Stimulated activated CD4-positive, alpha-beta T cell treated with anti-CD3 and anti-CD28 coated beads, Interleukin-15, amount 100 ng/mL, for 24 hours (primary cell): ENCODE results near the gene FAM20B.
"Not testable (repeated sequence)": the region's sequence is repeated elsewhere in the genome, so short reads cannot be mapped to it uniquely, and the experiment has no call there.

ENCODE experiments used
- DNase-seq: peaks from one replicate; pipeline ENCODE4 v3.0.0-alpha.2; 2020

FAM20B gene

DNA sequence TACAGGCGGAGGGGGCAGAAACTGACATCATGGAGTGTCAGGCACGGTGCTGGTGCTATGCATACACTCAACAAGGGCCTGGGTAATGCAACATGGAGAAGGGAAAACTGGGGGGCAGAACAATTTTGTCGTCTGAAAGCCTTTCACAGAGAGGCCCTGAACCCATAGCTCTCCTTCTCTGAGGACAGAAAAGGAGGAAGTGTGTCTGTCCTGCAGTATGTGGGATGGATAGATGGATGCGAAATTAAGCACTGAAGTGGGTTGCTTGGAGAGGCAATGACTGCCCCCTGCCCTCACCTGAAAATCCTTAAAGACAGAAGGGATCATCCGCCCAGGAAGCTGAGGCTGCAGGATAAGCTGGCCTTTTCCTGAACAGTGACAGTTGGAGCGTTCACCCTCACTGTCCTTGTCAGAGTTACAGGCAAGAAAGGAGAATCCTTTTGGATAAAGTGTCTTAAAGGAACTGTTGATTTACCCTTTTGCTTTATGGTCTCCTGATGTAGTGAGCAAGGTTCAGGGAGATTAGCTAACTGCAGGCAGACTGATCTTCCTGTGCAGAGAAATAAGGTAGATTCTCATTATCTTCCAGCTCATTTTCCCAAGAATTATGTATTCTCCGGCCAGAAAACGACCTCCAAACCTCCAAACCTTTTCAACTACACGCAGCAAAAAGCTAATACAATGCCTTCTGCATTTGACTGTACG lies 1.6 kb upstream of the FAM20B start:
- no peak for DNase-seq

DNA sequence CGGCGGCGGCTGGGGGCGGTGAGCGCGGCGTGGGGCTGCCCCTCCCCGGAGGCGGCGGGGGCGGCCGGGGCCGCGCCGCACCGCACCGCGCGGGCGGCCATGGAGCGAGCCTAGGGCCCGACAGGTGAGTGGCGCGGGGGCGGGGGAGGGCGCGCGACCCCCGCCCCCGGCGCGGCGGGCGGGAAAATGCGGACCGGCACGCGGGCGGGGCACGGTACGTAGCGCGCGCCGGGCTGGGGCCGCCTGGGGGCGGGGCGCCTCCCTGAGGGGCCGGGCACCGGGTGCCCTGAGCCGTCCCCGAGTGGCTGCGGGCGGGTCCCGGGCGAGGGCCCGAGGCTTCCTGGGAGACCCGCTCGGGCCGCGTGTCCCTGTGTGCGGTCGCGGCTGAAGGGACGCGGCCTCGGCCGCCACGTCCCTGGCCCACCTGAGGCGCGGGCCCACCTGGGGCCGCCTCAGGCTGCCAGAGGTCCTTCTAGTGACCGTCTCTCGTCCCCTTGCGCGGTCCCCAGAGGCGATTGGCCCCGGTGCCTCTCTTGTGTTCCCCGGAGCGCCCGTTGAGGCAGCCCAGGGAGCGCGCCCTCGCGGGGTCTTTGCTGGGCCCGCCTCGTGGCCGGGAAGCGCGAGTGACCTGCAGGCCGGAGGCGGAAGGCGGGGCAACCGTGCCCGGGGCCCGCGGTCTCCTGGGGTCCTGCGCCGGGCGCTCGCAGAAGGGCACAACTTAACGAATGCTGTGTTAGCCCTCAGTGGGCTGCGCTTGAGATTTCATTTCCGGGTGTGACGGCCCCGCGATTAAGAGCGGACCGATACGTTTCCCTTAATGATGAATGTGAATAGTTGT lies 500 bp downstream of the FAM20B start:
- peak; percentile 83 for DNase-seq

DNA sequence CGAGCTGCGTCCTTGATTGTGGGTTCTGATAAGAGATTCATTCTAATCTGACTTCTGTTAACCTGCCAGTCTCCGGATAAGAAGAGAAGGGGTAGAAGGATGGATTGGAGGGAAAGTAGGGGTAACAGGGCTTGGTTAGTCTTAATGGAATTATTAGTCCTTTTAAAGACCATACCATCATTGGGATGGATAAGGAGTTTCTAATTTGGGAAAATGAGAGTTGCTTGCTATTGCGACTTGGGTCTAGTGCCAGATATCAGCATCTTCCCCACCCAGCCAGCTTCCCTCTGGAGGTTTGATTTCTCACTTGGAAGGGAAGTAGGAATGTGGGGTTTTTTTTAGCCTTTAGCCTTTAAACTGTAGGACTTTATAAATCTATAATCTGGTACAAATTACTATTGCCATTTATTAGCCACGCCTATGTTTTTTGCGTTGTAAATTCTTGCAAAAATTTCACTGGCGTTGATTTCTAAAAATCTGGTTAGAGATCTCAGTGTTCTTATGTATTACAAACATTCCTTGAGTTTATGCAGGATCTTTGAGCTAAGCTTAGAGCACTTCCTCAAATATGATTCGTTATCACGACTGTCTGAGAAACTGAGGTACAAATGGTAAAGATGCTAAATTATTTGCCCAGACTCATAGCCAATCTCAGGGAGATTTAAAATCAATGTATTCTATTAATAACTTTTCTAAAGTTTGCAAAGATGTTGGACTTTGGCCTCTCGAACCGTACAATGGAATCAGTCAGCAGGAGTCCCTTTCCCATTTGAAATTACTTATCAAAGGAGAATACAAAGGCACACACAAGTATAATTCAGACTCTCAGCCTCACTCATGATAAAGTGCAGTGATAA lies 1.3 kb downstream of the FAM20B start:
- DNase-seq = no peak

DNA sequence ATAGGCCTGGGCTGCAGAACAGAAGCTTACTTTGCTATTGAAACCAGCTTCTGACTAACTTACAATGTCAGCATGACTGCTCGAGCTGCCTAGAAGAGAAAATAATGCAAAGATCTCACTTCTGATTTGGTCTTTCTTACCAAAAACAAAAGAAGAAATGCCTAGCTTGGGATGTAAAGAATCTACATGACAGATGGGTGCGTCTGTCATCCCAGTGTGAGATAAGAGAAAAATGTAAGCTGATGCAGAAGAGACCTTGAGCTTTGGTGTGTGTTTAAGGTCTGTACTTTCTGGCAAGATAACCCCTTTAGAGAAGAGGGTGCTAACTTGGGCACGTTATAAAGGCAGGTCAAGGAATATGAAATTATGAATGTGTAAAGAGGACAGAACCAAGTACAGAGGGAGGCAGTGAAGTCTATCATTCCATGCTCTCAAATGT lies 3.6 kb downstream of the FAM20B start:
- DNase-seq = no peak

DNA sequence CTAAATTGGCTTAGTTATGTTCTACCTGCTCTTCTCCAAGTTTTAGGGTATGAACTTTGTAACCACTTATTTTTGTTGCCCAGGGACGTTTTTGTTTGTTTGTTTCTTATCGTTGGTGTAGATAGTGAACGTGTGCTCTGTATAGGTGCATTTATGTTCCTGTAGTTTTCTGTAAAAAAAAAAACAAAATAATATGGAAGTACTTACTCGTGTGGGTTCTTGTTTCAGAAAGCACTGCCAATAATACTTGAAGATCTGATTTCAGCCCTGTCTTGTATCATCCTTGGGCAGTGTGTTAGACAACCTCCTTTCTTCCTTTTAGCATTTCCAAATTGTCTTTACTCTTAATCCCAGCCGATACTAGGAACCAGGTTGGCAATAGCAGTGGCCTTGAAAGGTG lies 4.4 kb downstream of the FAM20B start:
- no peak for DNase-seq

DNA sequence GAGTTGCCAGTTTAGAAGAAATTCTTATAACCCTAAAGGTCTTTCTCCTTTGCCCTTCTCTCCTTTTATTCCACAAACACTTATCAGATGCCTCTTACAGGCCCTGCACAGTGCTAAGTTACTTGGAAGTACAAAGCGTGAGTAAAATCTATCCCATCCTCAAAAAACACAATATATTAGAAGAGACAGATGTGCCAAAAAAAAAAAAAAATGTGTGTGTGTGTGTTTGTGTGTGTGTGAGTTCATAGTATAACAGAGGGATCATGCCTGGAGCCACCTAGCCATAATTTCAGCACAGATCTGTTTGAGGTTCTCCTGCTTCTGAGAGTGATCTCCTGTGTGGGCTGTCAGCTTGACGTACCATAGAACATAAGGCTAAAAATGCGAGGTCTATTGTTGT lies 5.0 kb downstream of the FAM20B start:
- DNase-seq = no peak

DNA sequence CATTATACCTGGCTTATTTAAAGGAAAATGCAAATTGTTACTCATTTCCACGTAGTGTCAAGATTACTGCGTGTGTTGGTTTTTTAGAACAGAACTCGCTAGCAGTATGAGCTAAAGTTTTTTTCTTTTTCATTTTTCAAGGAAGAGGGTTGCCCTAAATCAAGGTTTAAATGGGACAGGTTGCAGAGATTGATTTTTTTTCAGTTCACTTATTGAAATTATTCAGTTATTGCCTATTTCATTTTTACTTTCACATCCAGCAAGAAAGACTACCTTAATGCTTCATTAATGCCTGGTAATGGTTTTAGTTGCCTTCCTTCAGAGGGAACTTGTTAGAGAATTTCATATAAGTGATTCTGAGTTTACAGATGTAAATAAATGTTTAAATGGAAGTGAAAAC lies 5.6 kb downstream of the FAM20B start:
- DNase-seq = no peak

DNA sequence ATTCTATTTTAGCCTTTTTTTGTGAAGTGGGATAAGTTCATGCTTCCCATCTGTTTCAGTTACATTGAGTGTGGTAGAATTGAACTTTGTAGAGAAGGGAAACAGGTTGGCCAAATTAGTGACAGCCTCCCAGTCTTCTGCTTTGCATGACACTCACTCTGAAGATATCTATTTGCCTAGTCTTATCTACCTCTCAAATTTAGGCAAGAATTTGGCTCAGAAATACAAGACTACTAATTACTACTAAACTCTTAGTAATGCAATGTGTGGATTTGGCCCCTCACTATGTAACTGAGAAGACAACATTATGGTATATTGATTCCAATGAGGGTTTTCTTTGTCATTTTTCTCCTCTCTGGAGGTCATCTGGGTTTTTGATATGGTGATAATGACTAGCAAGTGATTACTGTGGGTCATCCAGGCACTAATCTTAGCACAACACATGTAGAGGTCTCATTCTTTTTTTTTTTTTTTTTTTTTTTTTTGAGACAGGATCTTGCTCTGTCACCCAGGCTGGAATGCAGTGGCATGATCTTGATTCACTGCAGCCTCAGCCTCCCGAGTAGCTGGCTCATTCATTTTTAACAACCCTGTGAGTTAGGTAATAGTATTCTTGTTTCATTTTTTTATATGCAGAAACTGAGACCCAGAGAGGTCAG lies 6.3 kb downstream of the FAM20B start:
- DNase-seq = no peak

DNA sequence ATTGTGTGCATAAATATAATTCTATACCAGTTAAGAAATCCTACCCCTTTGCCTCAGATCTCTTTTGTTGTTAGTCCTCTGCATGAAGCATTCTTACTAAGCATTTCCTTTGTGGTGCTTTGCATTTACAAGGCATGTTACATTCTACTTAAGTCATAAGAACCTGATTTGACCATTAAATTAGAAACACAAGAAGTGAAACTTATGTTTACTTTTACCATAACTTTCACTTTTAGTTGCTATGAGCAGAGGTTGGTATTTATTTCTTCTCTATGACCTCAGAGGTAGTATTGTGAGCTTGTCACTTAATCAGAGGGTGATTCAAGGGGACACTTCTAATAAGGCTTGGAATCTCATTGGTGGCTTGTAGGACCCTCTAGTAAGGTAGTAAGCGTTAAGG lies 9.0 kb downstream of the FAM20B start:
- no peak for DNase-seq

DNA sequence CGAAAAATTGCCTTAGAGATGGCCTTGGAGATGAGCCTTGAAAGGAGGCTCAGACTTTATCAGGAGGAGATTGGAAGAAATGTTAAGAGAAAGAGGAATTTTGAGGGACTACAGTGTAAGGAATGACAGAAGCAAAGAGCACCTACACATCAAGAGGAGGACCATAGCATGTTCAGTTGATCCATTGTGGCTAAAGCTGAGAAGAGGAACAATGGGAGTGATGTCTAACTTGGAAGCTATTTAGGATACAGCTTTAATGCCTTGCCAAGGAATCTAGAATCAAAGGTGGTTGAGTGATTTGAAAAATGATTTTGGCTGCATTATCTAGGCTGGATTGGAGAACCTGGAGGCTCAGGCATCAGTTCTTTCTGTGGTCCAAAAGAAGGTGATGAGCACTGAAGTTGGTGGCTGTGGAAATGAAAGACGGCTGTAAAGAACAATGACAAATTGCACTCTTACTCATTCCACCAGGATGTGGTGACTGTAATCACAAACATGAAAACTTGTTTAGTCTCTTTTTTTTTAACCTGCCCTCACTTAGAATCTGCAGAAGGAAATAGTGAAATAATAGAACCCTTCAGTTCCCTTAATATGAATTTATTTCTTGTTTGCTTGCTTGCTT lies 11.3 kb downstream of the FAM20B start:
- DNase-seq = peak; percentile 35

DNA sequence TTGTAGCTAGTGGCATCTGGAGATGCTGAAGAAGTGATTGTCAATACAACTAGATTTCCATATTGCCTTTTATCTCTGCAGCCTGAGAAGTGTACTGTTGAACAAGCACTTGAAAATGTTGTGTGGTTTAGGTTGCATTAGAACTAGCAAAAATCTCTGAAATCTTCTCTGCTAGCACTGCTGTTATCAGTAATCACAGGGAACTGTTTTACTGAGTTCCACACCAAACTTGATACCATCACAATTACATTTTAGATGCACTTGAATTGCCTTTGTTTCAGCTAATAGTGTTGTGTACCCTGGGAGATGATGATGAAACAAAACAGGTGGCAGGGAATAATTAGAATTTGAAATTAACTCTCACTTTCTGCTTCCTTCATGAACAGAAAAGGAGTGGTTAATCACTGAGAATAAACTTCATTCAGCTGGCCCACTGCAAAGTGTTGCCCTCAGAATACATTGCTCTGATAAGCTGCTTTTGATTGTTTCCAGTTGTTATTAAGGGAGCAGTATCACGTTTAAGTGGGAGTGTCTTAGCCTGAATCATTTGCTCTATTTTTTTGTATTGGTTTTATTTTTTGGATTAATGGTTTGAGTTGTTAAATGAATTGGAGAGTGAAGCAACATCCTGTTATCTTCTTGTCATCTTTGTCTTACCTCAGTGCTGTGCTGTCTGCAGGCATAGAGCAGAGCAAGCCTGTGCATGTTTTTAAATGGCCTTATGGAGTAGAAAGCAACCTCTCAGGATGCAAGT lies 13.0 kb downstream of the FAM20B start:
- DNase-seq = no peak

DNA sequence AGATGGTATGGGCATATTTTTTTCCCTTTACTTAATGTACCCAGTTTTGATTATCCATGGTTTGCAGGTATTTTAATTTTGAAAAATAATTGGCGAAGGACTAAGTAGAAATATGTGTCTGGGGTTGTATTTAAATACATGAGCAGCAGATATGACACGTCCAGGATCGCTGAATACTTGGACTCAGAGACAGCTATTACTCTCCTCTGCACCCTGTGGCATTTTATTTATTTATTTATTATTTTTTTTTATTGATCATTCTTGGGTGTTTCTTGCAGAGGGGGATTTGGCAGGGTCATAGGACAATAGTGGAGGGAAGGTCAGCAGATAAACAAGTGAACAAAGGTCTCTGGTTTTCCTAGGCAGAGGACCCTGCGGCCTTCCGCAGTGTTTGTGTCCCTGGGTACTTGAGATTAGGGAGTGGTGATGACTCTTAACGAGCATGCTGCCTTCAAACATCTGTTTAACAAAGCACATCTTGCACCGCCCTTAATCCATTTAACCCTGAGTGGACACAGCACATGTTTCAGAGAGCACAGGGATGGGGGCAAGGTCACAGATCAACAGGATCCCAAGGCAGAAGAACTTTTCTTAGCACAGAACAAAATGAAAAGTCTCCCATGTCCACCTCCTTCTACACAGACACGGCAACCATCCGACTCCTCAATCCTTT lies 13.9 kb downstream of the FAM20B start:
- DNase-seq = not testable (repeated sequence)

DNA sequence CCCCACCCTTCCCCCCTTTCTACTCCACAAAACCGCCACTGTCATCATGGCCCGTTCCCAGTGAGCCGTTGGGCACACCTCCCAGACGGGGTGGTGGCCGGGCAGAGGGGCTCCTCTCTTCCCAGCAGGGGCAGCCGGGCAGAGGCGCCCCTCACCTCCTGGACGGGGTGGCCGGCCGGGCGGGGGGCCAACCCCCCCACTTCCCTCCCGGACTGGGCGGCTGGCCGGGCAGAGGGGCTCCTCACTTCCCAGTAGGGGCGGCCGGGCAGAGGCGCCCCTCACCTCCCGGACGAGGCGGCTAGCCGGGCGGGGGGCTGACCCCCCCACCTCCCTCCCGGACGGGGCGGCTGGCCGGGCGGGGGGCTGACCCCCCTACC lies 14.5 kb downstream of the FAM20B start:
- DNase-seq = not testable (repeated sequence)

DNA sequence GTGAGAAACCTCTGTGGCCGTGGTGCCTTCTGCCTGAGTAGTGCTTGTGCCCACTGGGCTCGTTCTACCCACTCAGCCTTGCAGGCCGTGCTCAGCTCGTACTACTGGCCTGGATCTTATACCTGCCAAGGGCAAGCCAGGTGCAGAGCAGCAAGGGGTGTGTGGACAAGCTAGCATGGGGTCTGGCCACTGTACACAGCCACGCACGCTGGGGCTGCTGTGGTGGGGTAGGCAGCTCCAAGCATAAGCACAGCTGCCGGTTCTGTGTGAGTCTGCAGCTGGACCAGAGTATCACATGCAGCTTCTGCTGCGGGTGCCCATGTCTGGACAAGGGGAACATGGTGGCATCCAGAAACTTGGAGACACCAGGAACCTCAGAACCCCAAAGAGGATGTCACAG lies 16.4 kb downstream of the FAM20B start:
- no peak for DNase-seq

DNA sequence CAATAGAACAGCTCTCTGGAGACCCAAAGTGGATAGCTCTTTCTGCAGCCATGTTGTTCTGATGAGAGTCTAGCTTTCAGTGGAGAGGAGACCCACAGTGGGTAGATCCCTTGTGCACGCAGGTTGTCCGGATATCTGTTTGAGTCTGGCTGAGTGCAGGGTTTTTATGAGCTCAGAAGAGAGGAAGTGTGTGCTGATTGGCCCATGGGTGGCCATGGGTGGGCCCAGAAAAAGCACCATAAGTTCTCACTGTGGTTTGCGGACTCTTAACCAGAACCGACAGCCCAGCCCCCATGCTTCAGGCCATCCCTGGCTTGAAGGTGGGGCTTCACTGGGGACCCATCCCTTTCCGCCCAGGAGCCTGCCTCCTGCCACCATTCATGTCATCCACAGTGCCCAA lies 17.0 kb downstream of the FAM20B start:
- DNase-seq = no peak

DNA sequence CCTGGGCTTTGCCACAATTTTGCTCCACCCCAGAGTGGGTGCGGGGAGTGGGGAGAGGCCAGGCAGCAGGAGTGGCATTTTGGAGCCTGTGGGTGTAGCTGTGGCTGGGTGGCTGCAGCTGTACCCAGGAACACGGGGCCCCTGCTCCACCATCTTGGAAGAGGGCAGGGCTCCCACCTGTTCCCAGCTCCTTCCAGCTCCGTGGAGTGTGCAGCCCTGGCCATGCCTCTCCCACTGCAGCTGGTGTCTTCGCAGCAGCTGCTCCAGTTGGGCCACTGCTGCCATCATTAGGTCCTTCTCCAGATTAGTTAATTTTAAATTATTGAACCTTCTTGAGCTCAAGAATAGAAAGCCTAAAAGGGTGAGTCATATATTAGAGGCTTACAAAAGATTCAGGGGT lies 17.6 kb downstream of the FAM20B start:
- no peak for DNase-seq

DNA sequence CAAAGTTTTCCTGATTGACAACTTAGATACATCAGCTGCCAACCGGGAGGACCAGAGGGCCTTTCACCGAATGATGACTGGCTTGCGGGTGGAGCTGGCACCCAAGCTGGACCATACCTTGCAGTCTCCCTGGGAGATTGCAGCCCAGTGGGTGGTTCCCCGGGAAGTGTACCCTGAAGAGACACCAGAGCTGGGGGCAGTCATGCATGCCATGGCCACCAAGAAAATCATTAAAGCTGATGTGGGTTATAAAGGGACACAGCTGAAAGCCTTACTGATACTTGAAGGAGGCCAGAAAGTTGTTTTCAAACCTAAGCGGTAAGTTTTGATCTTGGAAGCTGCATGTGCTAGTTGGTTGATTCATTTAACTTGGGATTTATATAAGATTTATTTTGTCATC lies 18.2 kb downstream of the FAM20B start:
- no peak for DNase-seq

DNA sequence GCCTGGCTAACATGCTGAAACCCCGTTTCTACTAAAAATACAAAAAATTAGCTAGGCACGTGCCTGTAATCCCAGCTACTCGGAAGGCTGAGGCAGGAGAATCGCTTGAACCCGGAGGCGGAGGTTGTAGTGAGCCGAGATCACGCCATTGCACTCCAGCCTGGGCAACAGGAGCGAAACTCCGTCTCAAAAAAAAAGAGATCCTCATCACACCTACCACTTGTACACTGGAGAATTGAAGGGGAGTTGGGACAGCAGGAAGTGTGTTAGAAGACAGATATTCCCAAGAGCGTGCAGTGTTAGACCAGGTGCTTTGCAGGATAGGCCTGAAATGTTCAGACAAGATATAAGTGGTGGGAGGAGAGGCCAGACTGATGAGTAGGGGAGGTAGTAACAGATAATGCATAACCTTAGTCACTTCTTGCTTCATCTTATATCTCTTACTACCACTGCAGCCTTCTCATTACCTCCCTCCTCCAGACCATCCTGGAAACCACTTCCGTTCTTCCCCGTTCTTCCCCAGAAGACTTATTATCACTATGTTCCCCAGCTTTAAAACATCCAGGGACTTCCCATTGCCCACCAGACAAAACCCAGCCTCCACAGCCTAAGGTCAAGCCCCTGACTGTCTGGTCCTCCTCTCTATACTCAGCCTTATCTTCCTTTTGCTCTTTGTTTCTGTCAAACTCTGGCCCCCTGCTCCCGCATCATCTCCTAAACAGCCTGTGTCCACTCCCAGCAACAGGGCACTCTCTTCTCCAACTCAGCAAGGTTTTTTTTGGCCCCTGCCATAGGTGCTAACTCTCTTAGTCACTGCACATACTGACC lies 21.3 kb downstream of the FAM20B start:
- no peak for DNase-seq

DNA sequence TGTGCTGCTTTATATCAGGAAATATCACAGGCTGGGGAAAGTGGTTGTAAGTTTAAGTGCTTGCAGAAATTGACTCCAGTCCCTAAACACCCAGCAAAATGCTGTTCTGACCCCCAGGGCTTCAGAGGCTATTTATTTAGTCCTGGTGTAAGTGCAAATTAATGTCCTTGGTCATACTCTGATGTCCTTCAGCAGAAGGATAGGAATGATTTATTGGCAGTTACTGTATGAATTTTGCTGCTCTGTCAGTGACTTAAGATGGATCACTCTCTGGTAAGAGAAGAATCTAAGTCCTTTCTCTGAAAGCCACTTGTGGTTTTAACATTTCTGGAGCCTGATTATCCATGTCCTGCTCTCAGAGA lies 21.9 kb downstream of the FAM20B start:
- DNase-seq = no peak
